ENCODE data around the gene FANCE. TPM values are rescaled to one million over a fixed set of nuclear protein-coding genes. Genes with fewer than 3 reads are reported as not detected.
"Not testable (repeated sequence)": the region's sequence is repeated elsewhere in the genome, so short reads cannot be mapped to it uniquely, and the experiment has no call there.

FANCE gene
- total RNA-seq, 1 experiment from 2014 or later, result 12.4 TPM

GRCh38 chr6:35512006-35512405, 59.9 kb downstream of the FANCE start:
- Mint-ChIP-seq H3K36me3 (ENCODE audit: insufficient read depth, unreplicated experiment) (peaks cover 5% of the 10 kb centered on the region), H3K9me3 (ENCODE audit: unreplicated experiment) (no peaks in the 10 kb centered on the region), H3K4me3 (ENCODE audit: unreplicated experiment) (no peak overlapping the region), H3K27ac (ENCODE audit: unreplicated experiment) (no peak overlapping the region), H3K27me3 (ENCODE audit: insufficient read depth, unreplicated experiment) (no peaks in the 10 kb centered on the region), H3K4me1 (ENCODE audit: low read depth, unreplicated experiment) (peaks cover 5% of the 10 kb centered on the region)
- ChIA-PET POLR2A (no interaction called here), CTCF (no interaction called here)
- intact Hi-C loops (cut with micrococcal nuclease; ENCODE audit: unreplicated experiment), result no loop called here
- Histone ChIP-seq H3K36me3 (ENCODE audit: control insufficient read depth, insufficient read depth, low read length) (no peaks in the 10 kb centered on the region), H3K9me3 (no peaks in the 10 kb centered on the region), H3K27me3 (replicated peaks; ENCODE audit: control insufficient read depth, insufficient read depth, low read length) (no peaks in the 10 kb centered on the region), H3K4me1 (no peaks in the 10 kb centered on the region), H3K4me3 (ENCODE audit: low read depth, low read length) (no peak overlapping the region)
- BruUV-seq (replicated peaks), result no TSS peak
- TF ChIP-seq, protein P1, sequence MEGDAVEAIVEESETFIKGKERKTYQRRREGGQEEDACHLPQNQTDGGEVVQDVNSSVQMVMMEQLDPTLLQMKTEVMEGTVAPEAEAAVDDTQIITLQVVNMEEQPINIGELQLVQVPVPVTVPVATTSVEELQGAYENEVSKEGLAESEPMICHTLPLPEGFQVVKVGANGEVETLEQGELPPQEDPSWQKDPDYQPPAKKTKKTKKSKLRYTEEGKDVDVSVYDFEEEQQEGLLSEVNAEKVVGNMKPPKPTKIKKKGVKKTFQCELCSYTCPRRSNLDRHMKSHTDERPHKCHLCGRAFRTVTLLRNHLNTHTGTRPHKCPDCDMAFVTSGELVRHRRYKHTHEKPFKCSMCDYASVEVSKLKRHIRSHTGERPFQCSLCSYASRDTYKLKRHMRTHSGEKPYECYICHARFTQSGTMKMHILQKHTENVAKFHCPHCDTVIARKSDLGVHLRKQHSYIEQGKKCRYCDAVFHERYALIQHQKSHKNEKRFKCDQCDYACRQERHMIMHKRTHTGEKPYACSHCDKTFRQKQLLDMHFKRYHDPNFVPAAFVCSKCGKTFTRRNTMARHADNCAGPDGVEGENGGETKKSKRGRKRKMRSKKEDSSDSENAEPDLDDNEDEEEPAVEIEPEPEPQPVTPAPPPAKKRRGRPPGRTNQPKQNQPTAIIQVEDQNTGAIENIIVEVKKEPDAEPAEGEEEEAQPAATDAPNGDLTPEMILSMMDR (IDR thresholded peaks at IDR 0.05; ENCODE audit: insufficient read depth in 1 of 2, low read depth in 1 of 2, low read length in 1 of 2, severe bottlenecking in 1 of 2, unreplicated experiment in 1 of 2), result no peak
- DNase-seq, result no peak

- no peak within 1 kb of the TSS for H3K4me3 Mint-ChIP-seq (ENCODE audit: unreplicated experiment)
- TF ChIP-seq, protein P1 (IDR thresholded peaks at IDR 0.05; ENCODE audit: insufficient read depth in 1 of 2, low read depth in 1 of 2, low read length in 1 of 2, severe bottlenecking in 1 of 2, unreplicated experiment in 1 of 2), result no peak
- no peak for DNase-seq
- no peak within 1 kb of the TSS for H3K27ac Mint-ChIP-seq (ENCODE audit: unreplicated experiment)
- H3K36me3 ChIP-seq (ENCODE audit: control insufficient read depth, insufficient read depth, low read length), result no peaks in the 10 kb centered on the region
- peaks cover 5% of the 10 kb centered on the region for H3K36me3 Mint-ChIP-seq (ENCODE audit: insufficient read depth, unreplicated experiment)
- no peaks in the 10 kb centered on the region for H3K4me1 ChIP-seq
- H3K27me3 ChIP-seq (replicated peaks; ENCODE audit: control insufficient read depth, insufficient read depth, low read length), result no peaks in the 10 kb centered on the region
- BruUV-seq (replicated peaks), result no TSS peak
- H3K4me3 ChIP-seq (ENCODE audit: low read depth, low read length), result no peak within 1 kb of the TSS
- no peaks in the 10 kb centered on the region for H3K27me3 Mint-ChIP-seq (ENCODE audit: insufficient read depth, unreplicated experiment)
- no peaks in the 10 kb centered on the region for H3K9me3 ChIP-seq
- ChIA-PET POLR2A (no interaction called here), CTCF (interaction anchor here (0.6 kb wide), 1 partner anchor 10 kb away, joined by 3 read pairs; no protein-coding TSS in a partner anchor)
- intact Hi-C loops (cut with micrococcal nuclease; ENCODE audit: unreplicated experiment), result no loop called here
- H3K4me1 Mint-ChIP-seq (ENCODE audit: low read depth, unreplicated experiment), result peaks cover 5% of the 10 kb centered on the region
- no peaks in the 10 kb centered on the region for H3K9me3 Mint-ChIP-seq (ENCODE audit: unreplicated experiment)
Measured at GRCh38 chr6:35512740-35513139, 60.6 kb downstream of the FANCE start, which contains the start of gene TULP1. TSS of gene TULP1 (minus strand) at chr6:35512896. CDS start at chr6:35512858, 38 bp downstream.

GRCh38 chr6:35514587-35514986, 62.4 kb downstream of the FANCE start:
- Mint-ChIP-seq H3K9me3 (ENCODE audit: unreplicated experiment) (no peaks in the 10 kb centered on the region), H3K4me3 (ENCODE audit: unreplicated experiment) (no peak overlapping the region), H3K27me3 (ENCODE audit: insufficient read depth, unreplicated experiment) (no peaks in the 10 kb centered on the region), H3K36me3 (ENCODE audit: insufficient read depth, unreplicated experiment) (no peaks in the 10 kb centered on the region), H3K27ac (ENCODE audit: unreplicated experiment) (no peak overlapping the region), H3K4me1 (ENCODE audit: low read depth, unreplicated experiment) (peaks cover 2% of the 10 kb centered on the region)
- no peak overlapping the region for H3K4me3 ChIP-seq (ENCODE audit: low read depth, low read length)
- TF ChIP-seq, protein P1 (IDR thresholded peaks at IDR 0.05; ENCODE audit: insufficient read depth in 1 of 2, low read depth in 1 of 2, low read length in 1 of 2, severe bottlenecking in 1 of 2, unreplicated experiment in 1 of 2), result no peak
- peaks cover 5% of the 10 kb centered on the region; the same call in 1 of the 2 replicates for H3K4me1 ChIP-seq
- no peak for DNase-seq
- H3K27me3 ChIP-seq (replicated peaks; ENCODE audit: control insufficient read depth, insufficient read depth, low read length), result no peaks in the 10 kb centered on the region
- POLR2A ChIA-PET, result interaction anchor here (0.6 kb wide), 1 partner anchor 18 kb away, joined by 3 read pairs; the partner anchor contains the start of gene TEAD3
- intact Hi-C loops (cut with micrococcal nuclease; ENCODE audit: unreplicated experiment), result no loop called here
- H3K9me3 ChIP-seq, result no peaks in the 10 kb centered on the region
- H3K36me3 ChIP-seq (ENCODE audit: control insufficient read depth, insufficient read depth, low read length), result no peaks in the 10 kb centered on the region
- CTCF ChIA-PET, result interaction anchor here (0.6 kb wide), 1 partner anchor 8 kb away, joined by 4 read pairs; no protein-coding TSS in a partner anchor
- no TSS peak for BruUV-seq (replicated peaks)

GRCh38 chr6:35515939-35516338, 63.8 kb downstream of the FANCE start:
- intact Hi-C loops (cut with micrococcal nuclease; ENCODE audit: unreplicated experiment), result not testable (repeated sequence)

More at GRCh38 chr6:35515939-35516338, 63.8 kb downstream of the FANCE start:
- H3K9me3 Mint-ChIP-seq (ENCODE audit: unreplicated experiment); H3K4me1 Mint-ChIP-seq (ENCODE audit: low read depth, unreplicated experiment); DNase-seq; H3K9me3 ChIP-seq; H3K36me3 ChIP-seq (ENCODE audit: control insufficient read depth, insufficient read depth, low read length); POLR2A ChIA-PET; H3K4me3 ChIP-seq (ENCODE audit: low read depth, low read length); BruUV-seq (replicated peaks); H3K27ac Mint-ChIP-seq (ENCODE audit: unreplicated experiment); H3K4me3 Mint-ChIP-seq (ENCODE audit: unreplicated experiment); H3K27me3 Mint-ChIP-seq (ENCODE audit: insufficient read depth, unreplicated experiment); H3K36me3 Mint-ChIP-seq (ENCODE audit: insufficient read depth, unreplicated experiment); CTCF ChIA-PET; H3K27me3 ChIP-seq (replicated peaks; ENCODE audit: control insufficient read depth, insufficient read depth, low read length): not testable (repeated sequence)
- H3K4me1 ChIP-seq, result peaks cover 11% of the 10 kb centered on the region; the same call in 1 of the 2 replicates

All from Caco-2 (cell line).